ENCODE data around the gene CAMSAP1.
"Not testable (repeated sequence)": the region's sequence is repeated elsewhere in the genome, so short reads cannot be mapped to it uniquely, and the experiment has no call there.

Gene CAMSAP1

GRCh38 chr9:135921749-135922310, 14.5 kb upstream of the CAMSAP1 start:
- in situ Hi-C loops (cut with MboI; ENCODE audit: low sequenced_read_pairs): no loop called here

GRCh38 chr9:135920973-135921585, 13.7 kb upstream of the CAMSAP1 start:
- in situ Hi-C loops (cut with MboI; ENCODE audit: low sequenced_read_pairs): no loop called here

GRCh38 chr9:135920256-135920930, 13.0 kb upstream of the CAMSAP1 start:
- in situ Hi-C loops (cut with MboI; ENCODE audit: low sequenced_read_pairs): no loop called here

DNA sequence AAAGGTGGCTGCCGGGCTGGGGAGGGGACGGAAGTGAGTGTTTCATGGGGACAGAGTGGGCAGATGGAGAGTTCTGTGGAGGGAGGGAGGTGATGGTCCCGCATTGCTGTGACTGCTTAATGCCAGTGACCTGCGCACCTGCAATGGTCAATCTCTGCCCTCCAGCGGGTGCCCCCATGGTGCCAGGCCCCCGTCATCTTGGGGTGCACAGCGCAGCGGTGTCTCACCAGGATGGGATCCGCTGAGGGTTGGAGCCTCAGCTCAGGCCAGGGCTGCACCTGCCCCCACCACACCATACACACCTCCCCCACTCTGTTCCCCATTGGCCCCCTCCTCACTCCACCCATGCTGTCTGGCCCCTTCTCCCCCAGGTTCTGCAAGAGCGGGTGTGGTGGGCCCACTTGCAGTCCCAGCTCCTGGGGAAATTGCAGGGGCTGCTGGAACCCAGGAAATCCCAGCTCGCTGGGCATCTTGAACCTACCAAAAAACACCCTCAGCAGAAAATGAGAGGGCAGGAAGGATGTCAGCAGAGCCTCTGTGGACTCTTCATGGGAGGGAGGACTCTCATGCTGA, 12.1 kb upstream of the CAMSAP1 start:
- in situ Hi-C loops (cut with MboI; ENCODE audit: low sequenced_read_pairs): no loop called here

- in situ Hi-C loops (cut with MboI; ENCODE audit: low sequenced_read_pairs): not testable (repeated sequence)
Observed at GRCh38 chr9:135916227-135916626, 8.9 kb upstream of the CAMSAP1 start.

DNA sequence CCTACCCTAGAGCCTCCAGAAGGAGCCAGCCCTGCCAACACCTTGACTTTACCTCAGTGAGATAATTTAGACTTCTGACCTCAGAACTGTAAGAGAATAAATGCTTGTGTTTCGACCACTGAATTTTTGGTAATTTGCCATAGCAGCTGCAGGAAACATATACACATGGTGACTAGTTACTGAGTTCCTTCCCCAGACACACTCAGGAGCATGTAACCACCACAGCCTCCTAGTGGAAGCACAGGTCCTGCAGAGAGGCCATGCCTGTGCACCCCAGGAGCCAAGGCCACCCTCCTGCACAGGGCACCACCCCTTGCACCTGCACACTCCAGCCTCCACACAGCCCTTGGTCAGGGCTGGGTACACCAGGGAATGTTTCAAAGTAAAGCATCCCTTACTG, 7.6 kb upstream of the CAMSAP1 start:
- in situ Hi-C loops (cut with MboI; ENCODE audit: low sequenced_read_pairs): no loop called here

GRCh38 chr9:135911233-135911632, 3.9 kb upstream of the CAMSAP1 start:
- in situ Hi-C loops (cut with MboI; ENCODE audit: low sequenced_read_pairs): not testable (repeated sequence)

- in situ Hi-C loops (cut with MboI; ENCODE audit: low sequenced_read_pairs): no loop called here
Observed at GRCh38 chr9:135910757-135911156, 3.4 kb upstream of the CAMSAP1 start.

DNA sequence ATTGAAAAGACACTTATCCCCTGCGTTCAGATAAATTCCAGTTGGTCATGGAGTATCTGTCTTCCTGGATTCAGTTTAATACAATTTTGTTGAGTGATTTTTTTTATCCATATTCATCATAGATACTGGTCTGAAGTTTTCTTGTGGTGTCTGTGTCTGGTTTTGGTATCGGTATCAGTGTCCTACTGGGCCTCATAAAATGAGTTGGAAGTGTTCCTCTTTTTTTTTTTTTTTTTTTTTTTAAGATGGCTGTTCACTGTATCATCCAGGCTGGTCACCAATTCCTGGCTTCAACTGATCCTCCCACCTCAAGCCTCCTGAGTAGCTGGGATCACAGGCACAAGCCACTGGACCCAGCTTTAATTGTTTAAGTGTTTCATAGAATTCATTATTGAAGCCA, 2.9 kb upstream of the CAMSAP1 start:
- in situ Hi-C loops (cut with MboI; ENCODE audit: low sequenced_read_pairs): no loop called here

DNA sequence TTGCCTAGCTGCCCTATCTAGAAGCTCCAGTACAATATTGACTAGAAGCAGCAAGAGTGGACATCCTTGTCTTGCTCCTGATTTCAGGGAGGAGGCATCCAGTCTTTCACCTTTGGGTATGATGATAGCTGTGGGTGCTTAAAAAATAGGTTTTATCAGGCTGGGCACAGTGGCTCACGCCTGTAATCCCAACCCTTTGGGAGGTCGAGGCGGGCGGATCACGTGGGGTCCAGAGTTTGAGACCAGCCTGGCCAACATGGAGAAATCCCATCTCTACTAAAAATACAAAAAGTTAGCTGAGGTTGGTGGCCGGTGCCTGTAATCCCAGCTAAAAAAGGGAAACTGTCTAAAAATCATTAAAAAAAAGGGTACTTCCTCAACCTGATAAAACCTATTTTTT, 2.0 kb upstream of the CAMSAP1 start:
- in situ Hi-C loops (cut with MboI; ENCODE audit: low sequenced_read_pairs): no loop called here

GRCh38 chr9:135908754-135909204, 1.4 kb upstream of the CAMSAP1 start:
- in situ Hi-C loops (cut with MboI; ENCODE audit: low sequenced_read_pairs): no loop called here

DNA sequence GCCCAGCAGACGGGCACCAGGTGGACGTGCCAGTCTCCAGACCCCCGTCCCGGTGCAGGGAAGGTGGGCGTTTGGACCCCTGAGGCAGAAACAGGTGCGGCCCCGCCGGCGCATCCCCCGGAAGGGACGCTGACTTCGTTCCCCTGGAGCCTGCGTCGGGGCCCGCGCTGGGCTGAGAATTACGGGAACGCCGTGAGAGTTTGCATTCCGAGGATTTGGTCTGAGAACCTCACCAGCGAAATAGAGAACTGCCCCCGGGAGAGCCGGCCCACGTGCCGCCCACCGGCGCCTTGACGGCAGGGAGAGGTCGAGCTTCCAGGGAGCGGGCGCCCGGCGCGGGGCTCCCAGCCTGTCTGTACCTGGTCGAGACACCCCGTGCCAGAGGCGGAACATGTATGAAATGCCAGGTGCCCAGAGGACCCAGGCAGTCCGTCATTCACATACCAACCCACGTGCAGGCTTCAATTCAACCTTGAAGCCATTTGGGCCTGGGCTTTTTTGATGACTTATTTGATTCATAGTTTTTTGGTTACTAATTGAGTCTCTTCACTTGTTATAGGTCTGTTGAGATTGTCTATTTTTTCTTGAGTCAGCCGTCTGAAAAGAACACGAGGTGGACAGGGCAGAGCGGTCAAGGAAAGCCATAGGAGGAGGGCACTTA, 877 bp upstream of the CAMSAP1 start:
- in situ Hi-C loops (cut with MboI; ENCODE audit: low sequenced_read_pairs): no loop called here

GRCh38 chr9:135907006-135907430, 328 bp downstream of the CAMSAP1 start:
- in situ Hi-C loops (cut with MboI; ENCODE audit: low sequenced_read_pairs): no loop called here

DNA sequence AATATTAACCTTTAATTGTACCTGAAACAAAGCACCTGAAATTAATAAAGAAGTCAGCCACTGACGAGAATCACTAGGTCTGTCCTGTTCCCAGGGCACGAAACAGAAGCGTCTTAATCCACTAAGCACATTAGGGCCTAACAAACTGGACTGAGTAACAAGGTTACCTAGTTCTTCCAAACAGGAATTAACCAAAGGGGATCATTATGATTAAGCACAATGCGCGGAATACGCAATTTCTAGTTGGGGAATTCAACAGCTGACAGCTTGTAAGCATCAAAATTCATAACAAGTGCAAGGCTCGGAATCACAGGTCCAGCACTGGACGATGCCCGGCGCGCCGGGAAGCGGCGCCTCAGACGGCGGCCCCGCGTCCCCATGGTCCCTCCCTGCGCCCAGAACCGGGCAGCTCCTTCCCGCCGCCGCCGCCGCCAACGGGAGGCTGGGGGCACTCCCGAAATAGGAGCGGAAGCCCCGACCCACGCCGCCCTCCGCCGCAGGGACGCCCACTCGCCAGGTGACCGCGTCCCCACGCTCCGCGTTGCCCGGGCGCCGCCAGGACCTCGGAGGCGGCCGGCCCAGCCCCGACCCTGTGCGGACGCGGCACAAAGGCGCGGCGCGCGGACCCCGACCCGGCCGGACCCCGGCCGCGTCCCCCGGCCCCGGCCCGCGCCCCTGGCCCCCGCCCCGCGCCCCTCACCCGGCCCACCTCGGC, 898 bp downstream of the CAMSAP1 start:
- in situ Hi-C loops (cut with MboI; ENCODE audit: low sequenced_read_pairs): no loop called here

DNA sequence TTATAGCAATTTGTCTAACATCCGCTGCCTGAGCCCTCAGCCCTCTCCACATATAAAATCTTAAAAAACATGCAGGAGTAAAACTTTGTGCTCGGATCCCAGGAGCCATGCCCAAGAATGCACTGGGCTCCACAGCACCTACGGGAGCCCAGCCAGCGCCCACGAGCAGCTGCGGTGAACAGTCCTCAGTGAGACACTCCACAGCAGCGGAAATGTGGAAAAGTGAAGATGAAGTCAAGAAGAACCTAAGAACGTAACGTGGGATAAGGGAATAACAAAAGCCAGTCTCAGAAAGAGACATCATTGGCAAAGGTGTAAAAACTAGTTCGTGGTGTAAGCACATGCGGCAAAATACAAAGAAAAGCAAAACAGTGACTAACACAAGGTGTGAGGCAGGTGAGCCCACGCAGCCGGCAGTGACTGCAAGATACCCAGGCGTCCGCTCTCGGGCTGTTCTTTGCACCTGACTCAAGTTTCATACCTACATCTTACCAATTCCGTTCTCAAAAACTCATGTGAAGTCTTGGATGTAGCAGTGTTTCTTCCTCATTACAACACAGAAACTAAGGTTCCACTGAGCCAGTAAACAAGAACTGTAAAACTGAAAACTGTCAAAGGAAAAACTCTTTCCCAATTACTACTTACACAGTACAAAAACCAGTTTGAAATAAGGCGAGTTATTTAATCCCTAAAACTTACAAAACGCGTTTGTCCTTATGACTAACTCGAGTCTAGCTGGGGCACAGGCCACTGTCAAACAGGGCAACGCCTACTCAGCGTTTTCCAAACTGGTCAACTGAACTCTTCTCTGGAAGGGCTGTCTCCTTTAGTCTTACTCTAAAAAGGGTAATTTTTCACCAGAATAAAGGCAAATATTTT, 1.7 kb downstream of the CAMSAP1 start:
- in situ Hi-C loops (cut with MboI; ENCODE audit: low sequenced_read_pairs): no loop called here

DNA sequence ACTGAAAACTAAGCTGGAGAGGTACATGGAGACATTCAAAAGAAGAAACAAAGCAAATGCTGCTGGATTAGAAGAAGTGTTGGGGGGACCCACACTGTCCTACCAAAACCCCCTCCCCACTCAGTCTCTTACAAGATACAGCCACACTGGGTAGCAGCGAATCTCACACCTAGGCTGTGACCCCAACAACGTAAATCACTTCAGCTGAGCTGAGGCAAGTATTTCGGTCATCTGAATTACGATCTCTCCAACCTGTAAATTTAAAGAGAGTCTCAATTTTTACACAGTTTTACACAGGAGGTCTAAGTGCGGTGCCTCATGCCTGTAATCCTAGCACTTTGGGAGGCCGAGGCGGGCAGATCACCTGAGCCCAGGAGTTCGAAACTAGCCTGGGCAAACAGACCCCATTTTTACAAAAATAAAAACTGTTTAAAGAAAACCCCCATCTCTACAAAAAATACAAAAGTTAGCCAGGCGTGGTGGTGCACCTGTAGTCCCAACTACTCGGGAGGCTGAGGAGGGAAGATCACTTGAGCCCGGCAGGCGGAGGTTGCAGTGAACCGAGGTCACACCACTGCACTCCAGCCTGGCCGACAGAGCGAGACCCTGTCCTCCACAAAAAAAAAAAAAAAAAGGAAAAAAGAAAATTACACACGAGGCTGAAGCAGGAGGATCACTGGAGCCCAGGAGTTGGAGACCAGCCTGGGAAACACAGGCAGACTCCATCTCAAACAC, 3.4 kb downstream of the CAMSAP1 start:
- in situ Hi-C loops (cut with MboI; ENCODE audit: low sequenced_read_pairs): no loop called here

- in situ Hi-C loops (cut with MboI; ENCODE audit: low sequenced_read_pairs): no loop called here
Observed at GRCh38 chr9:135903358-135903656, 4.0 kb downstream of the CAMSAP1 start.

GRCh38 chr9:135902655-135903357, 4.5 kb downstream of the CAMSAP1 start:
- in situ Hi-C loops (cut with MboI; ENCODE audit: low sequenced_read_pairs): no loop called here

GRCh38 chr9:135901826-135902225, 5.5 kb downstream of the CAMSAP1 start:
- in situ Hi-C loops (cut with MboI; ENCODE audit: low sequenced_read_pairs): no loop called here

Data from hTERT RPE-1 (cell line).